HFF-Myc (cell line): ENCODE data around the gene SLC7A6OS.

ENCODE experiments used
- DNase-seq: peaks from one replicate; pipeline ENCODE4 v3.0.0-alpha.2; 2011; ENCODE audit warnings: low read depth; ENCODE audit errors: extremely low read depth
- H3K4me3 ChIP-seq: replicated peaks from 2 replicates; pipeline ENCODE4 v1.5.1; 2011; ENCODE audit warnings: low read depth, mild to moderate bottlenecking, control low read depth, low read length
- CTCF ChIP-seq: IDR thresholded peaks from 2 replicates; pipeline ENCODE4 v1.5.1; 2012; ENCODE audit warnings: mild to moderate bottlenecking, low read depth, low read length, control low read depth; ENCODE audit errors: missing control alignments

Gene SLC7A6OS

GRCh38 chr16:68332411-68333121, 21.8 kb upstream of the SLC7A6OS start:
- H3K4me3 ChIP-seq: no peak overlapping the region
- no peak for TF ChIP-seq CTCF
- no peak for DNase-seq

DNA sequence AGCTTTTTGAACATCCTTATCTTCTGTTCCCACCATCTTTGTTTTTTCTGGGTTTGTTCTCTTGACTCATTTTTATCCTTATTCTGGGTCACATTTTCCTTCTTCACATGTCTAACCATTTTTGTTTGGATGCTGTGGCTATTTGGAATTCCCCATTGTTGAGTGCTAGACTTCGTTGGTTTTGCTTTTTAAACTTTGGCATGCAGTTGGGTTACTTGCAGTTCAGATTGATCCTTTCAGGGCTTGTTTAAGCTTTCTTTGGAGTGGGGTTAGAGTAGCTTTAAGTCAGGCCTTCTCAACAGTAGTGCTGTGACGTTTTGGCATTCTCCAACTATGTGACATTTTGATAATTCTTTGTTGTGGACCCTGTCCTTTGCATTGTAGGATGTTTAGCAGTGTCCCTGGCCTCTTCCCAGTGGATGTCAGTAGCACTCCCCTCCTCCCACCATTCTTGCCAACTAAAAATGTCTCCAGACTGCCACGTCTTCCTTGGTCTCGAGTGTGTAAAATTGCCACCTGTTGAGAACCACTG, 21.2 kb upstream of the SLC7A6OS start:
- no peak for DNase-seq
- no peak for TF ChIP-seq CTCF
- no peak overlapping the region for H3K4me3 ChIP-seq

DNA sequence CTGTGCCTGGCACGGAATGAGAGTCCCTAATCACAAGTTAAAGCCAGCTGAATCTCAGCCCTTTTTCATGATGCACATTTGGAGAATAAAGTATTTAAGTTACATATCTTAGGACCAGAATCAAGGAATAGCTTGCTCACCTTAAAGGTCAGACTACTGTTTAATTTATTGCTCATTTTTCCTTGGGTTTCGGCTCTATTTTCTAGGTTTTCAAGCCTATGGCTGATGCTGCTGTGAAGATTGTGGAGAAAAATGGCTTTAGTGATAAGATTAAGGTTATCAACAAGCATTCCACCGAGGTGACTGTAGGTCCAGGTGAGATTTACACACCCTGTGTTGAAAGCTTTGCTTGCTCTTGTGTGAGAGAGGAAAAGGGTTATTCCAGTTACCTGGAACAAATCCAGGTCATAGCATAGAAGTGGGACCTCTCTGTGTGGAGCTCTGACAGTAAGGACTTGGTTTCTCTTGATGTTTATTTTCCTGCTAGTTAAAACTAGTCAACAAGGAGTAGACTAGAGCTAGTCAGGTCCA, 18.2 kb upstream of the SLC7A6OS start:
- no peak for TF ChIP-seq CTCF
- DNase-seq: no peak
- H3K4me3 ChIP-seq: no peak overlapping the region

DNA sequence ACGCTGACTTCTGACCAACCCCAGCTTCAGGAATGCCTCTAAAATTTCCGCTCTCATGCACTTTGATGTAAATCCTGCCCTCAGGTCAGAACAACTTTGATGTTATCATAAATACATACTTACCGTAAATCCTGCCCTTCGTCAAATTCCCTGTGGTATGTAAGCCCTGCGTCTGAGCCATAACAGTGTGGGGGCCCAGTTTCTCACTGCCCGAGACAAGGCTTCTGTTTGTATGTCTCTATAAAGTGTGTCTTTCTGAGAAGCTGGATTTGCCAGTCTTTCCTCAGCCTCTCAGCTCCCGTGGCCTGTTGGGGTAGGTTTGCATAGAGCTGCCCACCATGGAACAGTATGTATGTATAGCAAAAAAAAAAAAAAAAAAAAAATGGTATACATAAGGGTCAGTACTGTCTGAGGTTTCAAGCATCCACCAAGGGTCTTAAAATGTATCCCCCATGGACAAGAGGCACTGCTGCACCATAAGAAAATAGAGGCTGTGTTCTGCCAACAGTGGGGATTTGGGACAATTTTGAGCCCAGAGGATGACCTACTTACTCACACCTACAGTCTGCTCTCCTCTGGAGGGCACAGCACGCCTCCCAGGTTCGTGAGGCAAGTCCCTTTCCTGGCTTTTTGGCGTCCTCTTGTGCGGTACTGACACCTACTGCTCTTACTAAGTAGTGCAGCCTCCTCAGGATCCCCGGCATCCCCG, 17.6 kb upstream of the SLC7A6OS start:
- TF ChIP-seq CTCF: peak; percentile 86
- H3K4me3 ChIP-seq: no peak overlapping the region
- DNase-seq: peak; percentile 63

GRCh38 chr16:68324780-68325357, 14.1 kb upstream of the SLC7A6OS start:
- TF ChIP-seq CTCF: no peak
- DNase-seq: no peak
- H3K4me3 ChIP-seq: no peak overlapping the region

DNA sequence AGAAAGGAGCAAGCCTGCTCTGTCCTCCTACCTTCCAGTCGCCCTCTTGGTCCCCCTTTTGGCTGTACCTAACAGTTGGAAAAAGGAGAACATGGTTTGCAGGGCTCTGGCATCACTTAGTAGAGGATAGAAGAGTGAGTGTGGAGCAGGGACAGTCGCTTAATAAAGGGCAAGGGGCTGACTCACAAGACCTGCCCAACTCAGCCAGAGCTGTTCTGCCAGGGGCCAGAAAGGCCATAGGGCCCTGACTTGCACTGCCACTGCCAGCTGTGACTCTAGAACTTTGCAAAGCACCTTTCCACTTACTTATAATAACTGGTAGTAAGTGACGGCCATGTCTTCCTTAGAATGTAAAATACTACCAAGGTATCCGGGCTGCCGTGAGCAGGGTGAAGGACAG, 13.6 kb upstream of the SLC7A6OS start:
- no peak overlapping the region for H3K4me3 ChIP-seq
- no peak for DNase-seq
- no peak for TF ChIP-seq CTCF
